HCT116 (cell line): ENCODE data around the gene GPBAR1.

Experiments used
- ATF3 ChIP-seq: IDR thresholded peaks from 2 replicates; pipeline ENCODE4 v1.6.1; 2012
- CEBPB ChIP-seq: IDR thresholded peaks from 2 replicates; pipeline ENCODE4 v1.6.1; 2012; ENCODE audit warnings: low read depth
- CTCF ChIP-seq, 3 experiments: fragments of 200-600 bp in 1 of 3; sonication (generic) in 1 of 3; IDR thresholded peaks in 2 of 3; conservative IDR thresholded peaks in 1 of 3; 2 replicates each; pipeline ENCODE4 v1.5.1; 2012 to 2017; ENCODE audit warnings: low read depth in 2 of 3, low read length in 2 of 3, antibody characterized with exemption in 1 of 3, borderline replicate concordance in 1 of 3, control low read depth in 1 of 3, mild to moderate bottlenecking in 1 of 3, mixed read lengths in 1 of 3, mixed run types in 1 of 3, moderate library complexity in 1 of 3; ENCODE audit not compliant: insufficient read depth in 1 of 3
- EZH2 ChIP-seq: fragments of 200-600 bp; sonication (generic); IDR thresholded peaks from 2 replicates; pipeline ENCODE4 v1.6.1; 2017; ENCODE audit warnings: antibody characterized with exemption, mixed run types
- FOSL1 ChIP-seq: IDR thresholded peaks from 2 replicates; pipeline ENCODE4 v1.6.1; 2012; ENCODE audit warnings: low read depth
- POLR2A ChIP-seq: IDR thresholded peaks from 2 replicates; pipeline ENCODE4 v1.7.0; 2011; ENCODE audit warnings: borderline replicate concordance; ENCODE audit not compliant: insufficient read depth, insufficient read length; ENCODE audit errors: extremely low read depth
- RAD21 ChIP-seq: IDR thresholded peaks from 2 replicates; pipeline ENCODE4 v1.6.1; 2012; ENCODE audit warnings: low read depth, mild to moderate bottlenecking
- SP1 ChIP-seq: IDR thresholded peaks from 2 replicates; pipeline ENCODE4 v1.6.1; 2012; ENCODE audit warnings: low read depth
- SRF ChIP-seq: IDR thresholded peaks from 2 replicates; pipeline ENCODE4 v1.6.1; 2012; ENCODE audit warnings: low read depth
- YY1 ChIP-seq: IDR thresholded peaks from 2 replicates; pipeline ENCODE4 v1.6.1; 2011; ENCODE audit warnings: low read length, low read depth, moderate library complexity, mild to moderate bottlenecking; ENCODE audit not compliant: insufficient replicate concordance; ENCODE audit errors: extremely low read depth
- ZBTB33 ChIP-seq: IDR thresholded peaks from 2 replicates; pipeline ENCODE4 v1.6.1; 2011; ENCODE audit warnings: mild to moderate bottlenecking, low read length, moderate library complexity; ENCODE audit not compliant: insufficient replicate concordance; ENCODE audit errors: extremely low read depth

- TF ChIP-seq CTCF (IDR thresholded peaks at IDR 0.05 in 2 of 3, conservative IDR thresholded peaks at IDR 0.05 in 1 of 3; ENCODE audit: borderline replicate concordance in 1 of 3, insufficient read depth in 1 of 3, low read depth in 2 of 3, low read length in 2 of 3) (no peak), FOSL1 (no peak), POLR2A (no peak), SRF (no peak), EZH2 (no peak), CEBPB (no peak), ZBTB33 (no peak), ATF3 (no peak), SP1 (no peak), YY1 (no peak), RAD21 (no peak)
These were observed 649 bp upstream of the GPBAR1 start for GRCh38 chr2:218260166-218260565.
